HAP-1 (cell line): Measurements from ENCODE around the gene MOV10.
A peak's percentile ranks its signal among the peaks of the same experiment; 100 is the strongest.

Experiments
- DNase-seq, 2 experiments: peaks; one replicate each; pipeline ENCODE4 v3.0.0-alpha.2; 2016 to 2020; ENCODE audit warnings: low spot score in 2 of 2
- H3K27me3 ChIP-seq: fragments of 250-450 bp; sonication (Bioruptor Pico); 2 replicates; pipeline ENCODE4 v1.5.1; 2020; ENCODE audit warnings: low read depth, mild to moderate bottlenecking, moderate library complexity
- H3K36me3 ChIP-seq: fragments of 250-450 bp; sonication (Bioruptor Pico); replicated peaks from 2 replicates; pipeline ENCODE4 v1.5.1; 2020; ENCODE audit warnings: mild to moderate bottlenecking
- H3K4me1 ChIP-seq: fragments of 250-450 bp; sonication (Bioruptor Pico); 2 replicates; pipeline ENCODE4 v1.5.1; 2020; ENCODE audit warnings: mild to moderate bottlenecking
- H3K4me3 ChIP-seq: fragments of 250-450 bp; sonication (Bioruptor Pico); 2 replicates; pipeline ENCODE4 v1.5.1; 2020; ENCODE audit warnings: mild to moderate bottlenecking, moderate library complexity
- H3K9me3 ChIP-seq: fragments of 250-450 bp; sonication (Bioruptor Pico); 2 replicates; pipeline ENCODE4 v1.5.1; 2020; ENCODE audit warnings: mild to moderate bottlenecking, moderate library complexity
- in situ Hi-C: fragments of 300-500 bp; cut with MboI; formaldehyde crosslinking; loops from 3 replicates; pipeline ENCODE4 v1.14.3; 2020; ENCODE audit warnings: low sequenced_read_pairs, inconsistent platforms, mixed read lengths

The MOV10 gene

GRCh38 chr1:112707221-112708001 is 33.0 kb downstream of the MOV10 start:
- in situ Hi-C loops: loop anchor here (5.0 kb wide), 2 partner anchors 90 to 315 kb away; partner anchors contain the start of genes CAPZA1 and ST7L
- Histone ChIP-seq H3K4me3 (peak overlapping the region; percentile 88), H3K36me3 (peaks cover 9% of the 10 kb centered on the region), H3K27me3 (no peaks in the 10 kb centered on the region), H3K4me1 (peaks cover 19% of the 10 kb centered on the region), H3K9me3 (no peaks in the 10 kb centered on the region)
- peak; percentile 88 to 95 for DNase-seq

GRCh38 chr1:112708002-112708448 is 33.6 kb downstream of the MOV10 start:
- in situ Hi-C loops: loop anchor here (5.0 kb wide), 2 partner anchors 91 to 316 kb away; partner anchors contain the start of genes CAPZA1 and ST7L
- peaks cover 3% of the 10 kb centered on the region for H3K36me3 ChIP-seq
- H3K9me3 ChIP-seq: no peaks in the 10 kb centered on the region
- peaks cover 19% of the 10 kb centered on the region for H3K4me1 ChIP-seq
- H3K4me3 ChIP-seq: no peak overlapping the region
- H3K27me3 ChIP-seq: no peaks in the 10 kb centered on the region
- DNase-seq: no peak

DNA sequence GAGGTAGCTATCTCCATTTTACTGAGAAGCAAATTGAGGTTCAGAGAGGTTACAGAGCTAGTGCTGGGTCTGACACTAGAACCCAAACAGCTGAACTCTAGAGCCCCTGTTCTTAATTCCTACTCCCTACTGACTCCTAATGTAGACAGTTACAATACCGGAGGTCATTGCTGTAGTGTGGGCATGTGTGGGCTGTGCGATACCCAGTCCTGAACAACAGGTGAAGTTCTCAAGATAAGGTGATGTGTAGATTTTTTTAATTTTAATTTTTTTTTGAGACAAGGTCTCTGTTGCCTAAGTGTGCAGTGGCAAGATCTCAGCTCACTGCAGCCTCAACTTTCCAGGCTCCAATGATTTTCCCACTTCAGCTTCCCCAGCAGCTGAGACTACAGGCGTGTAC is 34.0 kb downstream of the MOV10 start:
- Histone ChIP-seq H3K27me3 (no peaks in the 10 kb centered on the region), H3K36me3 (no peaks in the 10 kb centered on the region; the same call in 1 of the 2 replicates), H3K4me1 (peaks cover 19% of the 10 kb centered on the region), H3K9me3 (no peaks in the 10 kb centered on the region), H3K4me3 (no peak overlapping the region)
- no peak for DNase-seq
- in situ Hi-C loops: loop anchor here (5.0 kb wide), 2 partner anchors 91 to 316 kb away; partner anchors contain the start of genes CAPZA1 and ST7L

DNA sequence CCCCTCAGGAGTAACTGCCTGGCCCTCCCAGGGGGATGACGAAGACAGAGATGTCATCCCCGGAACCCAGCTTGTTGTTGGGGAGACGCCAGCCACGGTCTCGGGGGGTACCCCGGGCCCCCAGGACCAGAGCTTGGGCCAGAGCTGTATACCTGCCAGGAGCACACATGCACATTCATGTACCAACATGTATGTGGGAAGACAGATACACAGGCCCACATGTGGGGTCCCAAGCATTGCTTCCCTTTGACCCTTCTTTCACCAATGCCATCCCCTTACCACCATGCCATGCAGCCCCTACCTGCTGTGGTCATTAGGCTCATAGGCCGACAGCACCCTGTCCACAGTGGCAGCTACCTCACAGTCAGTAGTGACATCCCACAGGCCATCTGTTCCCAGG is 35.7 kb downstream of the MOV10 start:
- no peaks in the 10 kb centered on the region for H3K36me3 ChIP-seq
- H3K4me3 ChIP-seq: no peak overlapping the region
- in situ Hi-C loops: loop anchor here (10.0 kb wide), 2 partner anchors 335 to 365 kb away; partner anchors contain the start of gene LRIG2

DNA sequence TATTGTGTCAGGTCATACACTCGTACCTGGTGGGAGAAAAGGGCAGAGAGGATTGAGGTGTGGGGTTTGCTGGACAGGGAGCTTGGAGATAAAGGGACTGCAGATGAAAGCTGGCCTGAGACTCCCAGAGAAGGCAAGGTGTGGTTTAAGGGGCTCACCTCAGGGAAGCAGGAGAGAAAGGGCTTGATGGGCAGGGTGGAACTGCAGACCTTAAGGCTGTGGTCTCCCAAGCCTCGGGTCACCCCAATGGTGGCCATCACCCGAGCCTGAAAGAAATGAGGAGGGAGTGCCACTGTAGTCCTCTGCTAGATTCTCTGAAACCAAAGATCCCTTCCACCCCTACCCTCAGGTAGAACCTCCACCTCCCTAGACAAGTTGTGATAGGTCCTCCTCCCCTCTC is 36.1 kb downstream of the MOV10 start:
- DNase-seq: no peak
- no peaks in the 10 kb centered on the region for H3K9me3 ChIP-seq
- peaks cover 11% of the 10 kb centered on the region for H3K27me3 ChIP-seq
- H3K36me3 ChIP-seq: no peaks in the 10 kb centered on the region
- H3K4me1 ChIP-seq: peaks cover 11% of the 10 kb centered on the region
- in situ Hi-C loops: loop anchor here (10.0 kb wide), 2 partner anchors 334 to 364 kb away; partner anchors contain the start of gene LRIG2
- H3K4me3 ChIP-seq: no peak overlapping the region

More for the DNA sequence above, 35.7 kb downstream of the MOV10 start:
- H3K9me3 ChIP-seq: no peaks in the 10 kb centered on the region
- no peak for DNase-seq
- H3K4me1 ChIP-seq: peaks cover 15% of the 10 kb centered on the region
- peaks cover 11% of the 10 kb centered on the region for H3K27me3 ChIP-seq

DNA sequence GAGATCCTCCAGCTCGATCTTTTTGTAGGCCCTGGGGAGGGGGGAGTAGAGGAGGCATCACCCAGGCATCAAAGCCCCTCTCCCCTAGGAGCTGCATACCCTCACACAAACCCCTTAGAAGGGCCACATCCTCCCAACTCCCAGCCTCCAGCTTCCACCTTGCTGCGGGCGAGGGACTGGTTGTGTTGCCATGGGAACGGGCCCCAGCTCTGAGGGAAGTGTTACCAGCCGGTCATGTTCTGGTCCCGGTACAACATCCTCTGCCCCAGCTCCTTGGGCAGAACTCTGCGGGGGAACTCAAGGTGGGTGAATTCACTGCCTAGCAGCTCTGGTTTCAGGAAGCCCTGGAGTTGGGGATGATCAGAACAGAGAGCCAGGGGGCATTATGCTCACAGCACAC is 36.6 kb downstream of the MOV10 start:
- in situ Hi-C loops: loop anchor here (10.0 kb wide), 2 partner anchors 334 to 364 kb away; partner anchors contain the start of gene LRIG2
- peaks cover 6% of the 10 kb centered on the region for H3K4me1 ChIP-seq
- no peak overlapping the region for H3K4me3 ChIP-seq
- no peaks in the 10 kb centered on the region for H3K36me3 ChIP-seq
- no peak for DNase-seq
- H3K27me3 ChIP-seq: peaks cover 11% of the 10 kb centered on the region
- no peaks in the 10 kb centered on the region for H3K9me3 ChIP-seq

GRCh38 chr1:112711670-112712069 is 37.2 kb downstream of the MOV10 start:
- Histone ChIP-seq H3K36me3 (no peaks in the 10 kb centered on the region), H3K4me1 (peaks cover 6% of the 10 kb centered on the region), H3K9me3 (no peaks in the 10 kb centered on the region), H3K27me3 (peaks cover 11% of the 10 kb centered on the region), H3K4me3 (no peak overlapping the region)
- in situ Hi-C loops: loop anchor here (10.0 kb wide), 2 partner anchors 333 to 363 kb away; partner anchors contain the start of gene LRIG2
- DNase-seq: no peak

GRCh38 chr1:112712191-112712590 is 37.7 kb downstream of the MOV10 start:
- H3K27me3 ChIP-seq: peaks cover 14% of the 10 kb centered on the region
- H3K9me3 ChIP-seq: no peaks in the 10 kb centered on the region
- in situ Hi-C loops: loop anchor here (10.0 kb wide), 2 partner anchors 333 to 363 kb away; partner anchors contain the start of gene LRIG2
- H3K4me3 ChIP-seq: no peak overlapping the region
- H3K36me3 ChIP-seq: no peaks in the 10 kb centered on the region
- no peak for DNase-seq
- H3K4me1 ChIP-seq: peaks cover 6% of the 10 kb centered on the region

DNA sequence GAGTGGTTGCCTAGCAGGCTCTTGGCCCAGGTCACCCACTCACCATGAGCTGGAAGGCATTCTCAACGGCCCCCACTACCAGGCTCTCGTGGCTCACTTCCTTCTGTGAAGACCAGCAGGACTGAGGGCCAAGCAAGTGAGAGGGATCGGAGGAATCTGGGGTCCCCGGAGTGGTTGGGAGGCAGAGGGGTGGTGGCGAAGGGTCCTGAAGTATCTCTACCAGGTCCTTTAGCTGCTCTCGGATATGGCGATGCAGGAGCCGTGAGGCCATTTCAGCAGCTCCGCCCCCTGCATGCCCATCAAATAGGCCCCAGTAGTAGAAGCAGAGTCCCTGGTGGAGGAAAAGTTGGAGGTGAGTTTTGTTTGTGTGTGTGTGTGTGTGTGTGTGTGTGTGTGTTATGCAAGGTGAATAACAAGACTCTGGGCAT is 38.3 kb downstream of the MOV10 start:
- in situ Hi-C loops: loop anchor here (10.0 kb wide), 2 partner anchors 332 to 362 kb away; partner anchors contain the start of gene LRIG2
- H3K36me3 ChIP-seq: no peaks in the 10 kb centered on the region
- peaks cover 4% of the 10 kb centered on the region for H3K4me1 ChIP-seq
- H3K4me3 ChIP-seq: no peak overlapping the region
- H3K27me3 ChIP-seq: peaks cover 14% of the 10 kb centered on the region
- no peak for DNase-seq
- H3K9me3 ChIP-seq: no peaks in the 10 kb centered on the region

DNA sequence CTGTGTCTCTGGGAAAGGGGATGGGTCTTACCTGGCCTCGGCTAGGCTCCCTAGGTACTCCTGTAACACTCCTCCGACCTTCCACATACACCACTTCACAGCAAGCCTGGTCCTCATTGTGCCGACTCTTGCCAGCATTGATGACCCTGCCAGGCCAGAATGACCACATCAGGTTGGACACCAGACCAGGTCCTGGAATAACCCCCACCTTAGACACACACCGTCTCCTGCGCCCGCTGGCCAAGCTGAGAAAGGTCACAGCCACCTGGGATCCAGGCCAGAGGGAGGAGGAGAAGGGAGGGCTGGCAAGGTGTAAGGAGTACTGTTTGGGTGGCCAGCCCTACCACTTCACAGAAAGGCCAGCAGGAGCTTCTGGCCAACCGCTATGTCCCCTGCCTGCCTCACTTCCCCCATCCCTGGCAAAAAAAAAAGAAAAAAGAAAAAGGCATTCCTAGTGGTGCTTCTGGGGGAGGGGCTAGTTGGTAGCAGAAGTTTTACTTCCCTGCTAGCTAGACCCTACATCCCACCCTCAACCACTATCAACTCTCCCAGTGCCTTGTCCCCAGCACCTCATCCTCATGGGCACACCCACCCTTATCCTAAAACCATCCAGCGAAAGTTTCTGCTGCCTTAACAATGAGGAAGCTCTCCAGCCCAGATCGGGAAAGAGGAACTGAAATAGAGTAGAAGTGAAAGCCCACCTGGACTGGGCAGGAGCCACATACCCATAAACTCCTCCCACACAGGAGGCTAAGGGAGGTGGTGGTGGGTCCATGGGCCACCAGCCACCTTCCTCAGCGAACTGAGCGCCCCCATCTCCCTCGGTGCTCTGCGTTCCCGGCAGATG is 39.2 kb downstream of the MOV10 start:
- peaks cover 4% of the 10 kb centered on the region for H3K4me1 ChIP-seq
- H3K27me3 ChIP-seq: peaks cover 21% of the 10 kb centered on the region
- DNase-seq: no peak
- H3K9me3 ChIP-seq: no peaks in the 10 kb centered on the region
- peak overlapping the region; percentile 35 for H3K4me3 ChIP-seq
- H3K36me3 ChIP-seq: no peaks in the 10 kb centered on the region
- in situ Hi-C loops: loop anchor here (10.0 kb wide), 2 partner anchors 331 to 361 kb away; partner anchors contain the start of gene LRIG2

GRCh38 chr1:112714313-112715263 is 40.1 kb downstream of the MOV10 start:
- Histone ChIP-seq H3K27me3 (peaks cover 26% of the 10 kb centered on the region), H3K4me3 (peak overlapping the region; percentile 35), H3K36me3 (no peaks in the 10 kb centered on the region), H3K9me3 (no peaks in the 10 kb centered on the region), H3K4me1 (peaks cover 4% of the 10 kb centered on the region)
- DNase-seq: peak in 1 of 2 experiments; percentile 41
- in situ Hi-C loops: loop anchor here (5.0 to 10.0 kb wide), 3 partner anchors 93 to 360 kb away; partner anchors contain the start of gene LRIG2

DNA sequence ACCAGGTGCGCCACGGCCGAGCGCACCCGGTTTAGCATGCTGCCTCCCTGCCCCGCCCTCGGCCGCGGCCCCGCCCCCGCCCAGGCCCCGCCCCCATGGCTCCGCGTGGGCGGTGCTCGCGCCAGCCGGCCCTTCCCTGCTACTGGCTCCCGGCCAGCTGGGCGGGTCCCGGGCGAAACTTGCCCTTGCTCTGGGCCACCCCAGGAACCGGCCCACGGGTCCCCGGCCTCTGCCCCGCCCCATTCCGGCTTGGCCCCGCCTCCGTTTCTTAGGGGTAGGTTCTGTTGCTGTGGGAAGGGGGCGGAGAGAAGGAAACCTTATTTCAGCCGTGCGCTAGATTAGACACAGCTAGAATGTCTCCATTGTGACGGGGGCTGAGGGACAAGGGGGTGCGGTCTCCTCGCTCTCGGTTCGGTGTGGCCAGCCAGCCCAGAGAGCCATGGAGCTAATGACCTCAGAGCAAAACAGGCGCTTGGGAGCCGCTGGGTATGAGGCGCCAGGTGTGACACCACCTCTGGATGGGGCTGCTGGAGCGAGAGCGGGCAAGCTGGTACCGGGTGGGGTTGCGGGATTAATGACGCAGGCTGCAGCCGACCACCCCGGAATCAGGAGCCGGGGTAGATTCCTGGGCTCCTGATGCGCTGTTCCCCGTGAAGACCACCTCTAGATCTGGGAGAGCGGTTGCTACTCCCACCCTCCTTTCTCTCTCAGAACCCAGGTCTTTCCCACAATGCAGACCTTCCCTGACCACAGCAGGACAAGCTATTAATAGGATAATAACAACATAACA is 41.0 kb downstream of the MOV10 start, which contains the start of gene PPM1J:
TSS of gene PPM1J (minus strand) at position 69 of the 790 bp plus-strand sequence. CDS start at position 38, 31 bp downstream.
- H3K4me1 ChIP-seq: peaks cover 4% of the 10 kb centered on the region
- peak within 1 kb of the TSS; percentile 35 for H3K4me3 ChIP-seq
- peaks cover 26% of the 10 kb centered on the region for H3K27me3 ChIP-seq
- DNase-seq: peak; percentile 88 to 99
- no peaks in the 10 kb centered on the region for H3K36me3 ChIP-seq
- no peaks in the 10 kb centered on the region for H3K9me3 ChIP-seq
- in situ Hi-C loops: loop anchor here (5.0 to 10.0 kb wide), 3 partner anchors 92 to 359 kb away; partner anchors contain the start of gene LRIG2
